Measurements from ENCODE around the gene GSK3A.

The GSK3A gene

GRCh38 chr19:42201489-42202289, 40.7 kb downstream of the GSK3A start:
- Histone ChIP-seq H3K27me3 (ENCODE audit: control insufficient read depth, insufficient read depth, low read length) (no peaks in the 10 kb centered on the region), H3K4me1 (ENCODE audit: control insufficient read depth, insufficient read depth, low read length) (no peaks in the 10 kb centered on the region), H3K36me3 (ENCODE audit: control insufficient read depth, insufficient read depth, low read length) (peaks cover 30% of the 10 kb centered on the region), H3K4me3 (ENCODE audit: low read length) (peak overlapping the region; percentile 0), H3K27ac (ENCODE audit: low read depth, low read length) (peak overlapping the region; percentile 21), H3K9ac (ENCODE audit: low read length) (no peak overlapping the region)

DNA sequence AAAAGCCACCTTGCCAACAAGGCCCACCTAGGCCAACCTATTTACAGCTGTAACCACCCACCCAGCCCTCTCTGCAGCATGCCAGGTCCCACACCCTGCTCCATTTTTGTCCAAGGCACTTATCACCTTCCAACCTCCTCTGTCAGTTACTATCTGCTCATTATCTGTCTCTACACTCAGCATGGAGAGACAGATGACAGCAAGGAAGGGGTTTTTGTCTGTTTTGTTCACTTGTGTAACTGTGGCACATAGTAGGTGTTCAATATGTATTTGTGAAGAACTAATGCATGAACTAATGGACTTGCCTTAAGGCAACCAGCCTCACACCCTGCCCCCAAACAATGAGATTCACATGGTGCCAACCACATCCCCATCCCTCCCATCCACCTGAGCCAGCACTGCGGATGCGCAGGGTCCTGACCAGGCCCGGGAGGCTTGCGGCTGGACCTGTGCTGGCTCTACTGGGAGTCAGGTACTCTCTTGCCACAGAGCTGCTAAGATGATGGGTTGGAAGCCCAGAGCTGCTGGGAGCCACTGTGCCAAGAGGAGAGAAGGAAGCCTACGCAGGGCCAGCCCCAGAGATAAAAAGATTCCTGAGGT, 42.2 kb downstream of the GSK3A start:
- Histone ChIP-seq H3K9ac (ENCODE audit: low read length) (peak overlapping the region; percentile 43), H3K4me3 (ENCODE audit: low read length) (peak overlapping the region; percentile 44), H3K4me1 (ENCODE audit: control insufficient read depth, insufficient read depth, low read length) (no peaks in the 10 kb centered on the region), H3K27me3 (ENCODE audit: control insufficient read depth, insufficient read depth, low read length) (no peaks in the 10 kb centered on the region), H3K27ac (ENCODE audit: low read depth, low read length) (no peak overlapping the region), H3K36me3 (ENCODE audit: control insufficient read depth, insufficient read depth, low read length) (peaks cover 28% of the 10 kb centered on the region)

GRCh38 chr19:42199440-42200115, 42.8 kb downstream of the GSK3A start:
- H3K9ac ChIP-seq (ENCODE audit: low read length): peak overlapping the region; percentile 43
- H3K4me3 ChIP-seq (ENCODE audit: low read length): peak overlapping the region; percentile 44
- no peaks in the 10 kb centered on the region for H3K27me3 ChIP-seq (ENCODE audit: control insufficient read depth, insufficient read depth, low read length)
- no peak overlapping the region for H3K27ac ChIP-seq (ENCODE audit: low read depth, low read length)
- no peaks in the 10 kb centered on the region for H3K4me1 ChIP-seq (ENCODE audit: control insufficient read depth, insufficient read depth, low read length)
- H3K36me3 ChIP-seq (ENCODE audit: control insufficient read depth, insufficient read depth, low read length): peaks cover 25% of the 10 kb centered on the region

DNA sequence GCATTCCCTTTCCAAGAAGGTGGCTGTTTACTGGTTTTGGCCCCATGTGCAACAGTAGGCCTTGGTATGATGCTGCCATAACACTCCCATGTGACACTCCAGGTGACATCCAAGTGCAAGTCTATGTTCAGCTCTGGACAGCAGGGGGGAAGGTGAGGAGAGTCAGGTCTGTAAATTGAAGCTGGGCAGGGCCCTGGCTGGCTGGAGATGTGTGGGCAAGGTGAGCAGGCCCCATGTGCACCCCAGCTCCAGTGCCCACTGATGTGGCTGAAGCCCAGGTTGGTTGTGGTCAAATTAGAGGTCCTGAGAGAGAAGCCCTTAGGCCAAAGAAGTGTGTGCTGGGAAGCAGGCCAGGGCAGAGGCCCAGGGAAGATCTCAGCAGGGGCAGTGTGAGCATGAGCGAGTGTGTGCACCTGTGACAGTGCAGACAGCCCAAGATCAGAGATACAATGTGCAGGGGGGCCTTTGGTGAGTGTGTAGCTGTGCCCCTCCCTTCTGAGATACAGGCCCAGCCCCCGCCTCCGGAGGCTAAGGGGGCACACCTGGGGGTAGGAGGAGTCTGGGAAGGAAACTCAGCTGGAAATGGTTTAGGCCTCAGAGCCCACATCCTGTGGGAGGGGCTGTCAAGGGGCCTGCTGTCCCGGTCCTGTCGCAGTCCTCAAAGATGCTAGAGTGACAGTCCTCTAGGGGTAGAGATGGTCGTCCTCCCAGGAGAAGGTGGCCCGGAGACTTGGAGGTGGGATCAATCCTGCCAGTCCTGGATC, 43.5 kb downstream of the GSK3A start:
- no peak overlapping the region for H3K9ac ChIP-seq (ENCODE audit: low read length)
- H3K4me3 ChIP-seq (ENCODE audit: low read length): peak overlapping the region; percentile 23
- H3K4me1 ChIP-seq (ENCODE audit: control insufficient read depth, insufficient read depth, low read length): no peaks in the 10 kb centered on the region
- H3K27ac ChIP-seq (ENCODE audit: low read depth, low read length): no peak overlapping the region
- no peaks in the 10 kb centered on the region for H3K27me3 ChIP-seq (ENCODE audit: control insufficient read depth, insufficient read depth, low read length)
- H3K36me3 ChIP-seq (ENCODE audit: control insufficient read depth, insufficient read depth, low read length): peaks cover 21% of the 10 kb centered on the region

- no peak overlapping the region for H3K4me3 ChIP-seq (ENCODE audit: low read length)
- no peak overlapping the region for H3K9ac ChIP-seq (ENCODE audit: low read length)
- H3K27ac ChIP-seq (ENCODE audit: low read depth, low read length): no peak overlapping the region
- H3K27me3 ChIP-seq (ENCODE audit: control insufficient read depth, insufficient read depth, low read length): no peaks in the 10 kb centered on the region
- H3K4me1 ChIP-seq (ENCODE audit: control insufficient read depth, insufficient read depth, low read length): no peaks in the 10 kb centered on the region
- peaks cover 15% of the 10 kb centered on the region for H3K36me3 ChIP-seq (ENCODE audit: control insufficient read depth, insufficient read depth, low read length)
These were observed 45.0 kb downstream of the GSK3A start for GRCh38 chr19:42197375-42197817.

DNA sequence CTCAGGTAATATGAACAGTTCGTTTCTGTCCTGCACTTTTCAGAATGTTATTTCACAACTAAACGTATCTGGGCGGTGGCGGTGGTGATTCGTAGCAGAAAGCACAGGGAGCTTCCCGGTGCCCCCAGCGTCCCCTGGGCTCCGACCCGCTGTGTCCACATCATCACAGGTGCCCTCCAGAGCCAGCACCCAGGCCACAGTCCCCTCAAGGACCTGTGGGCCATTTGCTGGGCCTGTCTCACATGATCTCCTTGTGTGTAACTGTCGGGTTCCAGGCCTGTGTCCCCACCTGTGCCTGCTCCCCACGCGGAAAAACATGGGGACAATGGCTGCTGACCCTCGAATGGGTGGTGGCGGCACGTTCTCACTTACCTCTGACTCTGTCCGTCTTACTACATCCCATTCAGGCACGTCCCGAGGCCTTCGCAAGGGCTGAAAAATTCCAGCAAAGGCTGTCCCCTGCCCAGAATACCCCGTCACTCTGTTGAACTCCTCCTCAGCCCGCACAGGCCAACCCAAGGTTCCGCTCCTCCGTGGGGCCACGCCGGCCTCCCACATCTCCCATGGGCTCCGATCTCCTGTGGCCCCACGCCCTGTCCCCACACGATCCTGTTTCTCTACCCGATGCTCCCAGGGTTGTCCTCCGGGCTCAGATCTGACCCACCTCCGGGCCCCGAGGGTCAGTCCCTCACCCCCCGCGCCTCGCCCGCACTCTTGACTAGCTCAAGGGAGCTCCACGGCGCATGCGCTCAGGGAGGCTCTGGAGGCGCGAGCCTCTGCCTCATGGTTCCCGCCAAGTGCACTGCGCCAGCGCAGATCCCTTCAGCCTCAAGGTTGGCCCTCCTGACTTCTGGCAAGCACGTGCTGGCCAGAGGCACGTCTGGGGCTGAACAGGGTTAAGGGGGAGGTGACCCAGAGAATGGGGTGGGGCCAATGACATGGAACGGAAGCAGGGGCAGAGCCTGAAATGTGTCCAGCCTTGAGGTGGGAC, 46.1 kb downstream of the GSK3A start:
- Histone ChIP-seq H3K4me1 (ENCODE audit: control insufficient read depth, insufficient read depth, low read length) (no peaks in the 10 kb centered on the region), H3K36me3 (ENCODE audit: control insufficient read depth, insufficient read depth, low read length) (peaks cover 13% of the 10 kb centered on the region), H3K4me3 (ENCODE audit: low read length) (no peak overlapping the region), H3K27me3 (ENCODE audit: control insufficient read depth, insufficient read depth, low read length) (no peaks in the 10 kb centered on the region), H3K27ac (ENCODE audit: low read depth, low read length) (no peak overlapping the region), H3K9ac (ENCODE audit: low read length) (no peak overlapping the region)

- Histone ChIP-seq H3K27me3 (ENCODE audit: control insufficient read depth, insufficient read depth, low read length) (no peaks in the 10 kb centered on the region), H3K9ac (ENCODE audit: low read length) (no peak overlapping the region), H3K27ac (ENCODE audit: low read depth, low read length) (no peak overlapping the region), H3K4me1 (ENCODE audit: control insufficient read depth, insufficient read depth, low read length) (no peaks in the 10 kb centered on the region), H3K36me3 (ENCODE audit: control insufficient read depth, insufficient read depth, low read length) (peaks cover 6% of the 10 kb centered on the region), H3K4me3 (ENCODE audit: low read length) (no peak overlapping the region)
These were observed 48.7 kb downstream of the GSK3A start for GRCh38 chr19:42193706-42194105.

DNA sequence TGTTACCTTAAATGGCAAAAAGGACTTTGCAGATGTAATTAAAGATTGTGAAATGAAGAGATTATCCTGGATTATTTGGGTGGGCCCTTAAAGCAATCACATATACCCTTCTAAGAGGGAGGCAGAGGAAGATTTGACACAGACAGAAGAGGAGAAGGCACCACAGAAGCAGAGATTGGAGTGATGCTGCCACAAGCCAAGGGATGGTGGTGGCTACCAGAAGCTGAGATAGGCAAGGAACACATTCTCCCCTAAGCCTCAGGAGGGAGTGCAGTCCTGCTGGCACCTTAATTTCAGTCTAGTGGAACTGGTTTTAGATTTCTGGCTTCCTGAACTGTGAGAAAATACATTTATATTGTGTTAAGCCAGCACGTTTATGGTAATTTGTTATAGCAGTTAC, 49.1 kb downstream of the GSK3A start:
- Histone ChIP-seq H3K4me3 (ENCODE audit: low read length) (no peak overlapping the region), H3K27ac (ENCODE audit: low read depth, low read length) (no peak overlapping the region), H3K27me3 (ENCODE audit: control insufficient read depth, insufficient read depth, low read length) (no peaks in the 10 kb centered on the region), H3K4me1 (ENCODE audit: control insufficient read depth, insufficient read depth, low read length) (no peaks in the 10 kb centered on the region), H3K36me3 (ENCODE audit: control insufficient read depth, insufficient read depth, low read length) (peaks cover 3% of the 10 kb centered on the region), H3K9ac (ENCODE audit: low read length) (no peak overlapping the region)

DNA sequence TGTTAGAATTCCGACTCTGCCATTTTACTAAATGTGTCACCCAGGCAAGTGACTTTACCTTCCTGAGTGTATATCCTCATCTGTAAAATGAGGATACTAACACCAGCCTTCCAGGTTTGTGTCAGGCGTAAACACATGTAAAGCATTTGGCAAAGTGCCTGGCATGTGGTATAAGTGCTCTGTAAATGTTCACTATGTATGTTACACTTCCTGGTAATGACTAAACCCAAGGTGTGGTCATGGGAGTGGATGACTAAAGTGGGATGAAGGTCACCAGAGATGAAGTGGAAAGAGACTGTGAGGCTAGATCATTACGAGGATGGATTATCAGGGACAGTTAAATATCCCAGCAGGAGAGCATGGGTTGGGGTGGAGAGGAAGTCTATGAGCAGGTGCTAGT, 50.5 kb downstream of the GSK3A start:
- Histone ChIP-seq H3K27me3 (ENCODE audit: control insufficient read depth, insufficient read depth, low read length) (no peaks in the 10 kb centered on the region), H3K4me3 (ENCODE audit: low read length) (no peak overlapping the region), H3K9ac (ENCODE audit: low read length) (no peak overlapping the region), H3K36me3 (ENCODE audit: control insufficient read depth, insufficient read depth, low read length) (peaks cover 3% of the 10 kb centered on the region), H3K4me1 (ENCODE audit: control insufficient read depth, insufficient read depth, low read length) (no peaks in the 10 kb centered on the region), H3K27ac (ENCODE audit: low read depth, low read length) (no peak overlapping the region)

DNA sequence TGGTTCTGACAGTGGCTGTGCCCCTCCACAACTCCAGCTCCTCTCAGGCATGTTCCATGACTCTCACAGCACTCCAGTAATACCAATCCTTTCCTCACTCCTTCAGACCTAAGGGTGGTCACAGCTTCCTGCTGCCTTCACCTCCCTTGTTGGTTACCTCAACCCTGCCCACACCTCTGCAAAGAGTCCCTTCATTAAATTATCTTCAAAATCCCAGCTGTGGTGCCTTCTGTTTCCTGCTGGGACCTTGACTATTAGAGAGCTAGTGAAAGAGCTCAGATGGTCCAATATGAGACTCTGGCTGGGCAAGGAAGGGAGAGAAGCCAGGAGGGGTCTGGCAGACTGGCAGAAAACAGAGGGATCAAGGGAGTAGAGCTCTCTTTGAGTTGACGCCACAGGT, 51.1 kb downstream of the GSK3A start:
- no peaks in the 10 kb centered on the region for H3K27me3 ChIP-seq (ENCODE audit: control insufficient read depth, insufficient read depth, low read length)
- H3K9ac ChIP-seq (ENCODE audit: low read length): no peak overlapping the region
- H3K4me3 ChIP-seq (ENCODE audit: low read length): no peak overlapping the region
- no peaks in the 10 kb centered on the region for H3K4me1 ChIP-seq (ENCODE audit: control insufficient read depth, insufficient read depth, low read length)
- H3K36me3 ChIP-seq (ENCODE audit: control insufficient read depth, insufficient read depth, low read length): peaks cover 2% of the 10 kb centered on the region
- no peak overlapping the region for H3K27ac ChIP-seq (ENCODE audit: low read depth, low read length)

DNA sequence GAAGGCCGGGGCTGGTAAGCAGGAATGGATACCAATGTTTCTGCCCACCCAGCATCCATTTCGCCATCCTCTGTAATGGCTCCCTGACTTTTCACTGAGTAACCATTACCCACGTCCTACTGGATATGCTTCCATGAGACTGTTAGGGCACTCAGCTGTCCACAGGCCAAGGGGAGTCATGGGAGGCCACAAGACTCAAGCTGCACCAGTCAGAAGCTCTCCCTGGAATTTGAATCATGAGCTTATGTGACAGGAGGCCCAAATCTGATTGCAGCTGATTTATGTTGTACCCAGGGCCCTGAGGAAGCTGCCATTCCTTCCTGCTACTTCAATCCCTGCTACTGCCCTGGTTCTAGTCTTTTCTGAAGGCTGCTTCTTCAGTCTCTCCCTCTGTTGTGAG, 53.3 kb downstream of the GSK3A start:
- Histone ChIP-seq H3K4me3 (ENCODE audit: low read length) (no peak overlapping the region), H3K27ac (ENCODE audit: low read depth, low read length) (no peak overlapping the region), H3K27me3 (ENCODE audit: control insufficient read depth, insufficient read depth, low read length) (no peaks in the 10 kb centered on the region), H3K9ac (ENCODE audit: low read length) (no peak overlapping the region), H3K36me3 (ENCODE audit: control insufficient read depth, insufficient read depth, low read length) (no peaks in the 10 kb centered on the region), H3K4me1 (ENCODE audit: control insufficient read depth, insufficient read depth, low read length) (no peaks in the 10 kb centered on the region)

Measured in rectal smooth muscle tissue (tissue), 1 donor.